ENCODE results near the gene PA2G4. TPM values are rescaled to one million over a fixed set of nuclear protein-coding genes. Genes with fewer than 3 reads are reported as not detected.
A peak's percentile ranks its signal among the peaks of the same experiment; 100 is the strongest.

PA2G4 gene
- total and polyA plus RNA-seq, 10 of the 15 experiments (the other 5 are each of a cell fraction or from before 2014, with no cell fraction given): 148 to 514 (median 406) TPM

DNA sequence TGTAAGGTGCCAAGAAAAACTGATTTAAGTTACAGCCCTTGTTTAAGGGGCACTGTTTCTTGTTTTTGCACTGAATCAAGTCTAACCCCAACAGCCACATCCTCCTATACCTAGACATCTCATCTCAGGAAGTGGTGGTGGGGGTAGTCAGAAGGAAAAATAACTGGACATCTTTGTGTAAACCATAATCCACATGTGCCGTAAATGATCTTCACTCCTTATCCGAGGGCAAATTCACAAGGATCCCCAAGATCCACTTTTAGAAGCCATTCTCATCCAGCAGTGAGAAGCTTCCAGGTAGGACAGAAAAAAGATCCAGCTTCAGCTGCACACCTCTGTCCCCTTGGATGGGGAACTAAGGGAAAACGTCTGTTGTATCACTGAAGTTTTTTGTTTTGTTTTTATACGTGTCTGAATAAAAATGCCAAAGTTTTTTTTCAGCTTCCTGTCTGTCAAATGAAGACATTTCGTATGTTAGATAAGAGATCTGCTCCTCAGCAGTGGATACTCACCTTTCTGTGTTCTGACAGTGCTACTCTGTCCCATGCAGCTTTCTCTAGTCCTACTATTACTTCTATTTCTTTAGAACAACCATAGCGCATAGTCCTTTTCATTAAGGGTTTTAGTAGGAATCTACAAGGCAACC lies 1.2 kb upstream of the PA2G4 start:
- H3K36me3 ChIP-seq (ENCODE audit: control insufficient read depth in 2 of 2, insufficient read depth in 2 of 2, low read length in 1 of 2): peaks cover 3 to 18% of the 10 kb centered on the region in 2 experiments
- BruUV-seq (replicated peaks): no TSS peak
- H3K9me3 ChIP-seq (replicated peaks; ENCODE audit: control insufficient read depth, insufficient read depth, low read length): no peaks in the 10 kb centered on the region
- peak overlapping the region; percentile 73; the same call in 1 of the 2 replicates for H3K9ac ChIP-seq (ENCODE audit: control insufficient read depth, insufficient read depth, low read length)
- no peak overlapping the region; the same call in 1 of the 2 replicates for H3K27ac ChIP-seq (ENCODE audit: control insufficient read depth, insufficient read depth)
- H3K4me3 ChIP-seq: peak overlapping the region; percentile 97
- peaks cover 3% of the 10 kb centered on the region; the same call in 1 of the 2 replicates for H3K4me1 ChIP-seq (ENCODE audit: control insufficient read depth, insufficient read depth, low read length)
- RAD21 ChIA-PET (ENCODE audit: unreplicated experiment): interaction anchor here (1.1 to 3.5 kb wide), 4 partner anchors 15 to 365 kb away, joined by 3 to 30 read pairs (median 8); partner anchors contain the start of genes CNPY2, RPL41 and ZC3H10
- H4K20me1 ChIP-seq (ENCODE audit: control insufficient read depth, insufficient read depth): no peaks in the 10 kb centered on the region
- no peak for DNase-seq (ENCODE audit: low read depth, low spot score)
- peak overlapping the region; percentile 82 for H2AFZ ChIP-seq (ENCODE audit: control insufficient read depth, low read depth, low read length)
- TF ChIP-seq TCF7 (IDR thresholded peaks at IDR 0.05; ENCODE audit: borderline replicate concordance): no peak
- TF ChIP-seq, protein P1, sequence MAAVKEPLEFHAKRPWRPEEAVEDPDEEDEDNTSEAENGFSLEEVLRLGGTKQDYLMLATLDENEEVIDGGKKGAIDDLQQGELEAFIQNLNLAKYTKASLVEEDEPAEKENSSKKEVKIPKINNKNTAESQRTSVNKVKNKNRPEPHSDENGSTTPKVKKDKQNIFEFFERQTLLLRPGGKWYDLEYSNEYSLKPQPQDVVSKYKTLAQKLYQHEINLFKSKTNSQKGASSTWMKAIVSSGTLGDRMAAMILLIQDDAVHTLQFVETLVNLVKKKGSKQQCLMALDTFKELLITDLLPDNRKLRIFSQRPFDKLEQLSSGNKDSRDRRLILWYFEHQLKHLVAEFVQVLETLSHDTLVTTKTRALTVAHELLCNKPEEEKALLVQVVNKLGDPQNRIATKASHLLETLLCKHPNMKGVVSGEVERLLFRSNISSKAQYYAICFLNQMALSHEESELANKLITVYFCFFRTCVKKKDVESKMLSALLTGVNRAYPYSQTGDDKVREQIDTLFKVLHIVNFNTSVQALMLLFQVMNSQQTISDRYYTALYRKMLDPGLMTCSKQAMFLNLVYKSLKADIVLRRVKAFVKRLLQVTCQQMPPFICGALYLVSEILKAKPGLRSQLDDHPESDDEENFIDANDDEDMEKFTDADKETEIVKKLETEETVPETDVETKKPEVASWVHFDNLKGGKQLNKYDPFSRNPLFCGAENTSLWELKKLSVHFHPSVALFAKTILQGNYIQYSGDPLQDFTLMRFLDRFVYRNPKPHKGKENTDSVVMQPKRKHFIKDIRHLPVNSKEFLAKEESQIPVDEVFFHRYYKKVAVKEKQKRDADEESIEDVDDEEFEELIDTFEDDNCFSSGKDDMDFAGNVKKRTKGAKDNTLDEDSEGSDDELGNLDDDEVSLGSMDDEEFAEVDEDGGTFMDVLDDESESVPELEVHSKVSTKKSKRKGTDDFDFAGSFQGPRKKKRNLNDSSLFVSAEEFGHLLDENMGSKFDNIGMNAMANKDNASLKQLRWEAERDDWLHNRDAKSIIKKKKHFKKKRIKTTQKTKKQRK (IDR thresholded peaks at IDR 0.05; ENCODE audit: low read depth, low read length): no peak
- TF ChIP-seq, protein P2, sequence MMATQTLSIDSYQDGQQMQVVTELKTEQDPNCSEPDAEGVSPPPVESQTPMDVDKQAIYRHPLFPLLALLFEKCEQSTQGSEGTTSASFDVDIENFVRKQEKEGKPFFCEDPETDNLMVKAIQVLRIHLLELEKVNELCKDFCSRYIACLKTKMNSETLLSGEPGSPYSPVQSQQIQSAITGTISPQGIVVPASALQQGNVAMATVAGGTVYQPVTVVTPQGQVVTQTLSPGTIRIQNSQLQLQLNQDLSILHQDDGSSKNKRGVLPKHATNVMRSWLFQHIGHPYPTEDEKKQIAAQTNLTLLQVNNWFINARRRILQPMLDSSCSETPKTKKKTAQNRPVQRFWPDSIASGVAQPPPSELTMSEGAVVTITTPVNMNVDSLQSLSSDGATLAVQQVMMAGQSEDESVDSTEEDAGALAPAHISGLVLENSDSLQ (IDR thresholded peaks at IDR 0.05): peak; percentile 51
- no peak for TF ChIP-seq NR2C2 (IDR thresholded peaks at IDR 0.05; ENCODE audit: borderline replicate concordance, control insufficient read depth, insufficient read length, low read depth)
- no peak for TF ChIP-seq NBN (IDR thresholded peaks at IDR 0.05)
- TF ChIP-seq, protein P3, sequence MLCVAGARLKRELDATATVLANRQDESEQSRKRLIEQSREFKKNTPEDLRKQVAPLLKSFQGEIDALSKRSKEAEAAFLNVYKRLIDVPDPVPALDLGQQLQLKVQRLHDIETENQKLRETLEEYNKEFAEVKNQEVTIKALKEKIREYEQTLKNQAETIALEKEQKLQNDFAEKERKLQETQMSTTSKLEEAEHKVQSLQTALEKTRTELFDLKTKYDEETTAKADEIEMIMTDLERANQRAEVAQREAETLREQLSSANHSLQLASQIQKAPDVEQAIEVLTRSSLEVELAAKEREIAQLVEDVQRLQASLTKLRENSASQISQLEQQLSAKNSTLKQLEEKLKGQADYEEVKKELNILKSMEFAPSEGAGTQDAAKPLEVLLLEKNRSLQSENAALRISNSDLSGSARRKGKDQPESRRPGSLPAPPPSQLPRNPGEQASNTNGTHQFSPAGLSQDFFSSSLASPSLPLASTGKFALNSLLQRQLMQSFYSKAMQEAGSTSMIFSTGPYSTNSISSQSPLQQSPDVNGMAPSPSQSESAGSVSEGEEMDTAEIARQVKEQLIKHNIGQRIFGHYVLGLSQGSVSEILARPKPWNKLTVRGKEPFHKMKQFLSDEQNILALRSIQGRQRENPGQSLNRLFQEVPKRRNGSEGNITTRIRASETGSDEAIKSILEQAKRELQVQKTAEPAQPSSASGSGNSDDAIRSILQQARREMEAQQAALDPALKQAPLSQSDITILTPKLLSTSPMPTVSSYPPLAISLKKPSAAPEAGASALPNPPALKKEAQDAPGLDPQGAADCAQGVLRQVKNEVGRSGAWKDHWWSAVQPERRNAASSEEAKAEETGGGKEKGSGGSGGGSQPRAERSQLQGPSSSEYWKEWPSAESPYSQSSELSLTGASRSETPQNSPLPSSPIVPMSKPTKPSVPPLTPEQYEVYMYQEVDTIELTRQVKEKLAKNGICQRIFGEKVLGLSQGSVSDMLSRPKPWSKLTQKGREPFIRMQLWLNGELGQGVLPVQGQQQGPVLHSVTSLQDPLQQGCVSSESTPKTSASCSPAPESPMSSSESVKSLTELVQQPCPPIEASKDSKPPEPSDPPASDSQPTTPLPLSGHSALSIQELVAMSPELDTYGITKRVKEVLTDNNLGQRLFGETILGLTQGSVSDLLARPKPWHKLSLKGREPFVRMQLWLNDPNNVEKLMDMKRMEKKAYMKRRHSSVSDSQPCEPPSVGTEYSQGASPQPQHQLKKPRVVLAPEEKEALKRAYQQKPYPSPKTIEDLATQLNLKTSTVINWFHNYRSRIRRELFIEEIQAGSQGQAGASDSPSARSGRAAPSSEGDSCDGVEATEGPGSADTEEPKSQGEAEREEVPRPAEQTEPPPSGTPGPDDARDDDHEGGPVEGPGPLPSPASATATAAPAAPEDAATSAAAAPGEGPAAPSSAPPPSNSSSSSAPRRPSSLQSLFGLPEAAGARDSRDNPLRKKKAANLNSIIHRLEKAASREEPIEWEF (IDR thresholded peaks at IDR 0.05; ENCODE audit: insufficient replicate concordance, low read depth, low read length): no peak
- SMC1A ChIA-PET (ENCODE audit: uncharacterized antibody, unreplicated experiment): interaction anchor here (1.5 to 2.8 kb wide), 3 partner anchors 86 to 365 kb away, joined by 5 to 11 read pairs (median 5); partner anchors contain the start of gene SMARCC2
- peaks cover 36% of the 10 kb centered on the region for H3K79me2 ChIP-seq (ENCODE audit: control insufficient read depth, insufficient read depth, low read length)
- in situ Hi-C loops (cut with MboI): loop anchor here (5.0 kb wide), 1 partner anchor 56 kb away; no protein-coding TSS in a partner anchor
- CTCF ChIA-PET: interaction anchor here (0.7 to 4.0 kb wide), 10 partner anchors 12 to 361 kb away, joined by 3 to 25 read pairs (median 6); partner anchors contain the start of genes ESYT1, RNF41, RPL41 and SUOX
- WGBS (ENCODE audit: insufficient coverage, insufficient replicate concordance, low lambda C conversion rate, missing lambda C conversion rate): 20% methylated on average over 6 of the region's 6 CpGs
- intact Hi-C loops (cut with micrococcal nuclease; ENCODE audit: unreplicated experiment): loop anchor here (2.0 to 5.0 kb wide), 3 partner anchors 18 to 276 kb away; partner anchors contain the start of gene DNAJC14
- POLR2A ChIA-PET: interaction anchor here (0.6 to 6.3 kb wide), 7 partner anchors 15 to 285 kb away, joined by 4 to 95 read pairs (median 5); partner anchors contain the start of genes MYL6B, ORMDL2, RAB5B and RPL41
- H3K4me2 ChIP-seq (ENCODE audit: control insufficient read depth, insufficient read depth): peak overlapping the region; percentile 84
- FAIRE-seq: no peak
- H3K27me3 ChIP-seq (replicated peaks in 1 of 2; ENCODE audit: control insufficient read depth in 2 of 2, insufficient read depth in 2 of 2, low read length in 1 of 2): no peaks in the 10 kb centered on the region; a peak in 1 of 4 replicates
- no peak for ATAC-seq
